Smooth muscle cell (in vitro differentiated cells): ENCODE data around the gene TUBA8. TPM values are rescaled to one million over a fixed set of nuclear protein-coding genes. Genes with fewer than 3 reads are reported as not detected.

ENCODE experiments used
- DNase-seq: peaks from one replicate; lab custom pipeline; 2025; ENCODE audit not compliant: unreplicated experiment; lab: John Stamatoyannopoulos, UW
- H2AFZ ChIP-seq: fragments of 200-600 bp; sonication (generic); 2 replicates; pipeline ENCODE4 v1.6.0; 2016; ENCODE audit warnings: antibody characterized with exemption, low read depth, mild to moderate bottlenecking
- H3F3A ChIP-seq: fragments of 200-600 bp; sonication (generic); 2 replicates; pipeline ENCODE4 v1.6.0; 2017; ENCODE audit warnings: antibody characterized with exemption, low read depth
- H3K27ac ChIP-seq: fragments of 200-600 bp; sonication (generic); 2 replicates; pipeline ENCODE4 v1.5.1; 2016; ENCODE audit warnings: low read depth, mild to moderate bottlenecking
- H3K27me3 ChIP-seq: fragments of 200-600 bp; sonication (generic); 2 replicates; pipeline ENCODE4 v1.6.1; 2016; ENCODE audit warnings: low read depth, mild to moderate bottlenecking
- H3K36me3 ChIP-seq: fragments of 200-600 bp; sonication (generic); 2 replicates; pipeline ENCODE4 v1.5.1; 2016; ENCODE audit warnings: low read depth
- H3K4me1 ChIP-seq: fragments of 200-600 bp; sonication (generic); 2 replicates; pipeline ENCODE4 v1.5.1; 2016; ENCODE audit warnings: low read depth
- H3K4me2 ChIP-seq: fragments of 200-600 bp; sonication (generic); 2 replicates; pipeline ENCODE4 v1.6.0; 2016; ENCODE audit warnings: mild to moderate bottlenecking
- H3K4me3 ChIP-seq: fragments of 200-600 bp; sonication (generic); 2 replicates; pipeline ENCODE4 v1.5.1; 2016; ENCODE audit warnings: mild to moderate bottlenecking
- H3K79me2 ChIP-seq: fragments of 200-600 bp; sonication (generic); 2 replicates; pipeline ENCODE4 v1.6.0; 2016; ENCODE audit warnings: low read depth, mild to moderate bottlenecking
- H3K9ac ChIP-seq: fragments of 200-600 bp; sonication (generic); 2 replicates; pipeline ENCODE4 v1.6.0; 2016; ENCODE audit warnings: low read depth
- H3K9me3 ChIP-seq: fragments of 200-600 bp; sonication (generic); replicated peaks from 2 replicates; pipeline ENCODE4 v1.5.1; 2016; ENCODE audit warnings: low read depth
- H4K20me1 ChIP-seq: fragments of 200-600 bp; sonication (generic); 2 replicates; pipeline ENCODE4 v1.6.0; 2016; ENCODE audit warnings: low read depth
- WGBS: methylation state at CpG from one replicate; pipeline ENCODE4 v1.1.7; 2016; ENCODE audit warnings: low lambda C conversion rate; 5-methylcytosine and 5-hydroxymethylcytosine counted together
- polyA plus RNA-seq: library from polyadenylated mRNA; unstranded; fragments of >200 nt; fragmentation: Nextera tagmentation; extraction: Ambion mirVana; gene quantifications from 2 replicates; pipeline ENCODE4 v1.2.1, GENCODE V29; 2016
- total RNA-seq: library from RNA; depleted of rRNA; stranded (reverse); fragments of >200 nt; gene quantifications from 2 replicates; pipeline ENCODE4 v1.2.3, GENCODE V29; 2014
- TF ChIP-seq, protein P1 (sequence below): fragments of 200-600 bp; sonication (generic); IDR thresholded peaks from 2 replicates; pipeline ENCODE4 v1.5.1; 2017; ENCODE audit warnings: borderline replicate concordance, mild to moderate bottlenecking, antibody characterized with exemption; ENCODE audit not compliant: insufficient read depth, poor library complexity, severe bottlenecking

The TUBA8 gene
- total and polyA plus RNA-seq, 2 experiments from 2014 or later = 0.40 to 0.55 TPM

DNA sequence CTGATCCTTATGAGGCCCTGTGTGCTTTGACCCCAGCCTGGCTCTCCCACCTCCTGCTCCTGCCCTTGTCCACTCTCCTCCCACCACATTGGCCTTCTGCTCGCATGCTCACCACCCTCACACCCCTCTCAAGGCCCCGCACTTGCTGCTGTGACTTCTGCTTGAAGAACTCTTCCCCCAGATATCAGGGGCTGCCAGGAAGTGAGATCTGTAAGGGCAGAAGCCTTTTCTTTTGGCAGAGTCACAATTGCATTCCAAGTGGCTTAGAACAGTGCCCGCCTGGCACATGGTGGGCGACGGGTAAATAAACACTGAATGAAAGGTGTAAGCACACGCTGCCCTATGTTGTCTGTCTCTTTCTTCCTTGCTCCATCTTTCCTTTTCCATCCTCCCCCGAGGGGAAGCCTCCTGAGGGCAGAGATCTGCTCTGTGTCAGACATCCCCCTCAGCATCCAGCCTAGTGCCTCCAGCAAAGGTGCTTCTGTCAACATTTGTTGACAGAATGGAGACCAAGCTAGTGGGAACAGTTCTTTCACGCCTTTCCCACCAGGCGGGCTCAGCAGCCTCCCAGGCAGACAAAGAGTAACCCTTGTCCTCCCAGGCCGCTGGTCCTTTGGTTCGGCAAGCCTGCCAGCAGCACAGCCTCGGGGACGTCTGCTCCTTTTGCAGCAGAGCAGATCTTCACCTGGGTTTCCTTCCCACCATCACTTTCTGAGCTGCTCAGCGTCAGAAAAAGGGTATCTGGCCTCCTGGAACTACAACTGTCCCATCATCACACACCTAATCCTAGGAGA, 42.9 kb upstream of the TUBA8 start:
- Histone ChIP-seq H2AFZ (peak overlapping the region; percentile 35), H3K4me3 (no peak overlapping the region), H3K4me2 (no peak overlapping the region), H3K79me2 (no peaks in the 10 kb centered on the region), H3K36me3 (no peaks in the 10 kb centered on the region), H3K4me1 (no peaks in the 10 kb centered on the region), H4K20me1 (no peaks in the 10 kb centered on the region), H3K27me3 (no peaks in the 10 kb centered on the region), H3F3A (no peaks in the 10 kb centered on the region), H3K9ac (no peak overlapping the region), H3K27ac (no peak overlapping the region), H3K9me3 (no peaks in the 10 kb centered on the region)
- TF ChIP-seq, protein P1, sequence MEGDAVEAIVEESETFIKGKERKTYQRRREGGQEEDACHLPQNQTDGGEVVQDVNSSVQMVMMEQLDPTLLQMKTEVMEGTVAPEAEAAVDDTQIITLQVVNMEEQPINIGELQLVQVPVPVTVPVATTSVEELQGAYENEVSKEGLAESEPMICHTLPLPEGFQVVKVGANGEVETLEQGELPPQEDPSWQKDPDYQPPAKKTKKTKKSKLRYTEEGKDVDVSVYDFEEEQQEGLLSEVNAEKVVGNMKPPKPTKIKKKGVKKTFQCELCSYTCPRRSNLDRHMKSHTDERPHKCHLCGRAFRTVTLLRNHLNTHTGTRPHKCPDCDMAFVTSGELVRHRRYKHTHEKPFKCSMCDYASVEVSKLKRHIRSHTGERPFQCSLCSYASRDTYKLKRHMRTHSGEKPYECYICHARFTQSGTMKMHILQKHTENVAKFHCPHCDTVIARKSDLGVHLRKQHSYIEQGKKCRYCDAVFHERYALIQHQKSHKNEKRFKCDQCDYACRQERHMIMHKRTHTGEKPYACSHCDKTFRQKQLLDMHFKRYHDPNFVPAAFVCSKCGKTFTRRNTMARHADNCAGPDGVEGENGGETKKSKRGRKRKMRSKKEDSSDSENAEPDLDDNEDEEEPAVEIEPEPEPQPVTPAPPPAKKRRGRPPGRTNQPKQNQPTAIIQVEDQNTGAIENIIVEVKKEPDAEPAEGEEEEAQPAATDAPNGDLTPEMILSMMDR = no peak
- DNase-seq = no peak
- 74% methylated on average over 14 of the region's 14 CpGs for WGBS

DNA sequence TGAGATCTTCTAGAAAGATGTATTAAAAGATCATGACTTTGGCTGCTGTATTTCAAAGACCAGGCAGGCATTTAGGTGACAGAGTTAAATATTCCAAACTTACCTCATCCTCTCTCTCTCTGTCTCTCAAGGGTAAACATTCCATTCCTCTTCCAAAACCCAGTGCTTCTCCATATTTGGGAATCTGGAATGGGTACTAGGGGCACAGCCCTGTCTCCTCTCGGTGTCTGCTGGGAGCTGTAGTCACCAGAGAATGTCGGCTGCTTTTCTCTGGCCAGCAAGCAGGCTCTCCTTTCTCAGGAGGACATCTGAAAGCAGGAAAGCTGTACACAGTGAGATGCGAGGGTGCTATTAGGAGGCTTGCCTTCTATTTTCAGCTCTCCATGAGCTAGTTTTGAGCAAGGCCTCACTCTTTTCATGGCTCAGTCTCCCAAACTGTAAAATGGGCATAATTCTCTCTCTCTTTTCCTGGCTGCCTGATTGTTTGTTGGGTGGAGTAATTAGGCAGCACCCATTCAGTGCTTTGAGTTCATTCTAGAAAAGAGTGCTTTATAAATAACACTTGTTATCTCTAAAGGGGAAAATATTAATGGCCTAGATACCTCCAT, 42.1 kb upstream of the TUBA8 start:
- Histone ChIP-seq H3K9ac (no peak overlapping the region), H3K79me2 (no peaks in the 10 kb centered on the region), H4K20me1 (no peaks in the 10 kb centered on the region), H3K4me3 (no peak overlapping the region), H3K27ac (no peak overlapping the region), H3K36me3 (no peaks in the 10 kb centered on the region), H3K4me2 (no peak overlapping the region), H3K4me1 (no peaks in the 10 kb centered on the region), H3K9me3 (no peaks in the 10 kb centered on the region), H3K27me3 (no peaks in the 10 kb centered on the region), H3F3A (no peaks in the 10 kb centered on the region), H2AFZ (peak overlapping the region; percentile 35)
- DNase-seq = no peak
- TF ChIP-seq, protein P1 = no peak
- 57% methylated on average over 3 of the region's 3 CpGs for WGBS

GRCh38 chr22:18069041-18069440, 41.6 kb upstream of the TUBA8 start:
- H3K27me3 ChIP-seq = no peaks in the 10 kb centered on the region
- TF ChIP-seq, protein P1 = no peak
- no peak overlapping the region for H3K27ac ChIP-seq
- H3F3A ChIP-seq = no peaks in the 10 kb centered on the region
- H3K4me2 ChIP-seq = no peak overlapping the region
- H2AFZ ChIP-seq = no peak overlapping the region
- DNase-seq = no peak
- no peaks in the 10 kb centered on the region for H4K20me1 ChIP-seq
- no peaks in the 10 kb centered on the region for H3K4me1 ChIP-seq
- no peak overlapping the region for H3K9ac ChIP-seq
- H3K36me3 ChIP-seq = no peaks in the 10 kb centered on the region
- H3K4me3 ChIP-seq = no peak overlapping the region
- 93% methylated on average over 2 of the region's 2 CpGs for WGBS
- H3K9me3 ChIP-seq = no peaks in the 10 kb centered on the region
- no peaks in the 10 kb centered on the region for H3K79me2 ChIP-seq
